ENCODE results near the gene ALOX12. TPM values are rescaled to one million over a fixed set of nuclear protein-coding genes. Genes with fewer than 3 reads are reported as not detected.

Gene ALOX12
- polyA plus RNA-seq, 3 donors = 0.29 to 1.2 TPM; not detected in 1

DNA sequence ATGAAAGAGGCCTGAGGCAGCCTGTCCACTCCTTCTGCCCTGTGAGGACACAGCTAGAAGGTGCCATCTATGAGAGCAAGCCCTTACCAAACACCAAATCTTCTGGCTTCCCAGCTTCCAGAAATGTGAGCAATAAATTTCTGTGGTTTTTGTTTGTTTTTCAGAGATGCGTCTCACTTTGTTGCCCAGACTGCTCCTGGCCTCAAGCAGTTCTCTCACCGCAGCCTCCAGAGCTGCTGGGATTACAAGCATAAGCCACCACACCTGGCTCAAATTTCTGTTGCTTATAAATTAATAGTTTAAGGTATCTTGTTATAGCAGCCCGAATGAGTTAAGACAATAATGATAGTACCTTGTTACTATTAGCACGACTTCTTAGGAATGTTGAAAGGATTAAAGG, 60.5 kb downstream of the ALOX12 start:
- Histone ChIP-seq H3K79me2 (ENCODE audit: insufficient read depth, low read length) (no peaks in the 10 kb centered on the region), H3K4me3 (replicated peaks in 1 of 3; ENCODE audit: low read depth in 2 of 3, low read length in 3 of 3) (no peak overlapping the region), H3K27ac (ENCODE audit: low read depth in 1 of 2, low read length in 2 of 2) (no peak overlapping the region), H2AFZ (ENCODE audit: insufficient read depth, low read depth, low read length, poor library complexity, severe bottlenecking) (no peak overlapping the region), H4K20me1 (ENCODE audit: insufficient read depth, low read length) (no peaks in the 10 kb centered on the region), H3K9ac (ENCODE audit: insufficient read depth, low read length, poor library complexity, severe bottlenecking) (no peak overlapping the region), H3K4me2 (replicated peaks; ENCODE audit: extremely low read depth, low read length, poor library complexity, severe bottlenecking) (no peak overlapping the region), H3K9me3 (replicated peaks in 1 of 2; ENCODE audit: control insufficient read depth in 1 of 2, insufficient read depth in 1 of 2, low read length in 2 of 2) (no peaks in the 10 kb centered on the region), H3K27me3 (ENCODE audit: control insufficient read depth in 2 of 2, insufficient read depth in 2 of 2, low read length in 2 of 2) (no peaks in the 10 kb centered on the region), H3K36me3 (replicated peaks in 1 of 2; ENCODE audit: control insufficient read depth in 1 of 2, insufficient read depth in 2 of 2, low read length in 2 of 2) (no peaks in the 10 kb centered on the region), H3K4me1 (ENCODE audit: control insufficient read depth in 1 of 2, insufficient read depth in 2 of 2, low read length in 2 of 2) (peaks cover 22 to 38% of the 10 kb centered on the region in 2 donors)
- Mint-ChIP-seq H3K4me3 (no peak overlapping the region), H3K27ac (no peak overlapping the region), H3K36me3 (peaks cover 0 to 2% of the 10 kb centered on the region in 2 donors), H3K27me3 (ENCODE audit: low read depth in 3 of 3) (peaks cover 0 to 5% (median 4%) of the 10 kb centered on the region in 3 donors), H3K9me3 (no peaks in the 10 kb centered on the region), H3K4me1 (peaks cover 37% of the 10 kb centered on the region)
- TF ChIP-seq CTCF (IDR thresholded peaks at IDR 0.05) = no peak
- 100% methylated on average over 2 of the region's 4 CpGs for WGBS (ENCODE audit: insufficient coverage)
- no peak for DNase-seq
- intact Hi-C loops (cut with micrococcal nuclease) = no loop called here

GRCh38 chr17:7058831-7059447, 63.1 kb downstream of the ALOX12 start:
- TF ChIP-seq CTCF (IDR thresholded peaks at IDR 0.05) = no peak
- Histone ChIP-seq H3K4me1 (ENCODE audit: control insufficient read depth in 1 of 2, insufficient read depth in 2 of 2, low read length in 2 of 2) (peaks cover 17 to 27% of the 10 kb centered on the region in 2 donors), H3K27ac (ENCODE audit: low read depth in 1 of 2, low read length in 2 of 2) (no peak overlapping the region), H2AFZ (ENCODE audit: insufficient read depth, low read depth, low read length, poor library complexity, severe bottlenecking) (no peak overlapping the region), H3K9me3 (replicated peaks in 1 of 2; ENCODE audit: control insufficient read depth in 1 of 2, insufficient read depth in 1 of 2, low read length in 2 of 2) (no peaks in the 10 kb centered on the region), H3K4me2 (replicated peaks; ENCODE audit: extremely low read depth, low read length, poor library complexity, severe bottlenecking) (no peak overlapping the region), H3K79me2 (ENCODE audit: insufficient read depth, low read length) (no peaks in the 10 kb centered on the region), H3K36me3 (replicated peaks in 1 of 2; ENCODE audit: control insufficient read depth in 1 of 2, insufficient read depth in 2 of 2, low read length in 2 of 2) (no peaks in the 10 kb centered on the region), H4K20me1 (ENCODE audit: insufficient read depth, low read length) (no peaks in the 10 kb centered on the region), H3K4me3 (replicated peaks in 1 of 3; ENCODE audit: low read depth in 2 of 3, low read length in 3 of 3) (no peak overlapping the region), H3K9ac (ENCODE audit: insufficient read depth, low read length, poor library complexity, severe bottlenecking) (no peak overlapping the region), H3K27me3 (ENCODE audit: control insufficient read depth in 2 of 2, insufficient read depth in 2 of 2, low read length in 2 of 2) (no peaks in the 10 kb centered on the region)
- H3K4me1 Mint-ChIP-seq = peaks cover 30% of the 10 kb centered on the region
- DNase-seq = peak in 1 of 3 donors; percentile 42
- H3K27me3 Mint-ChIP-seq (ENCODE audit: low read depth in 3 of 3) = peaks cover 3 to 10% (median 8%) of the 10 kb centered on the region in 3 donors
- WGBS (ENCODE audit: insufficient coverage) = 80% methylated on average over 2 of the region's 7 CpGs
- no peak overlapping the region for H3K4me3 Mint-ChIP-seq
- H3K36me3 Mint-ChIP-seq = peaks cover 0 to 4% of the 10 kb centered on the region in 2 donors
- peak overlapping the region in 5 of 7 donors; percentile 1 to 68 (median 36) for H3K27ac Mint-ChIP-seq
- intact Hi-C loops (cut with micrococcal nuclease) = no loop called here
- H3K9me3 Mint-ChIP-seq = peaks cover 0 to 3% (median 0%) of the 10 kb centered on the region in 7 donors

Small RNAs within 50 kb of the gene (small RNA-seq; reads per million reads assigned to genes)
- gene AC120057.1 (ENCODE audit: insufficient read length, low read depth) = not detected

Other genes starting within 250 kb of the ALOX12 start
- gene XAF1, start 240.0 kb upstream of the ALOX12 start, polyA plus RNA-seq = 10 to 100 TPM; 28.4 to 45.9 (median 31.9) TPM
- gene FBXO39, start 219.8 kb upstream of the ALOX12 start, polyA plus RNA-seq = under 1 TPM in 1 of 3 donors, not detected in 2; 0.12 TPM
- gene TEKT1, start 164.3 kb upstream of the ALOX12 start, polyA plus RNA-seq = not detected
- 1,000 to 10,000 TPM in 2 of 3 donors, 100 to 1,000 TPM in 1; 724 to 1,383 (median 1,057) TPM for gene RNASEK, start 16.6 kb downstream of the ALOX12 start, polyA plus RNA-seq
- under 1 TPM in 1 of 3 donors, not detected in 2; 0.06 TPM for gene BCL6B, start 27.0 kb downstream of the ALOX12 start, polyA plus RNA-seq
- gene SLC16A13, start 40.0 kb downstream of the ALOX12 start, polyA plus RNA-seq = 1 to 10 TPM in 2 of 3 donors, under 1 TPM in 1; 0.93 to 3.1 (median 2.2) TPM
- gene SLC16A11, start 48.0 kb downstream of the ALOX12 start, polyA plus RNA-seq = not detected
- gene CLEC10A, start 84.2 kb downstream of the ALOX12 start, polyA plus RNA-seq = 10 to 100 TPM; 22.7 to 69.4 (median 61.9) TPM
- 100 to 1,000 TPM in 1 of 3 donors, 10 to 100 TPM in 2; 53.3 to 148 (median 78.3) TPM for gene ASGR2, start 118.8 kb downstream of the ALOX12 start, polyA plus RNA-seq
- 100 to 1,000 TPM in 2 of 3 donors, 10 to 100 TPM in 1; 82.0 to 126 (median 114) TPM for gene ASGR1, start 183.3 kb downstream of the ALOX12 start, polyA plus RNA-seq
- gene DLG4, start 223.8 kb downstream of the ALOX12 start, polyA plus RNA-seq = 10 to 100 TPM in 1 of 3 donors, under 1 TPM in 2; 0.37 to 42.6 (median 0.39) TPM
- gene ACADVL, start 223.9 kb downstream of the ALOX12 start, polyA plus RNA-seq = 1,000 to 10,000 TPM in 1 of 3 donors, 100 to 1,000 TPM in 2; 152 to 1,231 (median 154) TPM
- 1 to 10 TPM; 6.7 to 7.8 (median 7.0) TPM for gene DVL2, start 238.5 kb downstream of the ALOX12 start, polyA plus RNA-seq
- gene PHF23, start 243.4 kb downstream of the ALOX12 start, polyA plus RNA-seq = 10 to 100 TPM; 12.0 to 18.0 (median 12.9) TPM
- 1,000 to 10,000 TPM; 1,029 to 2,937 (median 2,814) TPM for gene GABARAP, start 246.4 kb downstream of the ALOX12 start, polyA plus RNA-seq